MM.1S (cell line): Measurements from ENCODE around the gene PPM1H.

ENCODE experiments used
- DNase-seq: peaks from one replicate; pipeline ENCODE4 v3.0.0-alpha.2; 2015
- H2AFZ ChIP-seq: fragments of 300-600 bp; sonication (generic); 2 replicates; pipeline ENCODE4 v1.6.0; 2016; ENCODE audit warnings: antibody characterized with exemption, low read length
- H3F3A ChIP-seq: fragments of 300-600 bp; sonication (generic); 2 replicates; pipeline ENCODE4 v1.6.1; 2016; ENCODE audit warnings: mild to moderate bottlenecking, antibody characterized with exemption, low read length, moderate library complexity, mixed read lengths; ENCODE audit not compliant: insufficient read depth
- H3K27ac ChIP-seq: fragments of 300-600 bp; sonication (generic); 2 replicates; pipeline ENCODE4 v1.5.1; 2016; ENCODE audit warnings: mild to moderate bottlenecking, low read length
- H3K27me3 ChIP-seq: fragments of 300-600 bp; sonication (generic); replicated peaks from 2 replicates; pipeline ENCODE4 v1.6.0; 2016; ENCODE audit warnings: low read length; ENCODE audit not compliant: insufficient read depth
- H3K36me3 ChIP-seq: fragments of 300-600 bp; sonication (generic); replicated peaks from 2 replicates; pipeline ENCODE4 v1.6.1; 2016; ENCODE audit warnings: mild to moderate bottlenecking, low read length, mixed read lengths; ENCODE audit not compliant: insufficient read depth
- H3K4me1 ChIP-seq: fragments of 300-600 bp; sonication (generic); 2 replicates; pipeline ENCODE4 v1.6.1; 2016; ENCODE audit warnings: low read length, mixed read lengths
- H3K4me2 ChIP-seq: fragments of 300-600 bp; sonication (generic); 2 replicates; pipeline ENCODE4 v1.6.0; 2016; ENCODE audit warnings: low read depth, low read length
- H3K4me3 ChIP-seq: fragments of 300-600 bp; sonication (generic); 2 replicates; pipeline ENCODE4 v1.5.1; 2016; ENCODE audit warnings: low read length, mixed read lengths
- H3K79me2 ChIP-seq: fragments of 300-600 bp; sonication (generic); 2 replicates; pipeline ENCODE4 v1.6.1; 2016; ENCODE audit warnings: mixed run types, low read length, mixed read lengths
- H3K9ac ChIP-seq: fragments of 300-600 bp; sonication (generic); 2 replicates; pipeline ENCODE4 v1.6.1; 2016; ENCODE audit warnings: low read length, mixed read lengths
- H3K9me2 ChIP-seq: fragments of 300-600 bp; sonication (generic); replicated peaks from 2 replicates; pipeline ENCODE4 v1.6.1; 2016; ENCODE audit warnings: mild to moderate bottlenecking, low read length, mixed read lengths; ENCODE audit not compliant: insufficient read depth
- H3K9me3 ChIP-seq: fragments of 300-600 bp; sonication (generic); replicated peaks from 2 replicates; pipeline ENCODE4 v1.6.1; 2016; ENCODE audit warnings: mild to moderate bottlenecking, low read length, mixed read lengths; ENCODE audit not compliant: insufficient read depth
- H4K20me1 ChIP-seq: fragments of 300-600 bp; sonication (generic); 2 replicates; pipeline ENCODE4 v1.6.1; 2016; ENCODE audit warnings: mild to moderate bottlenecking, low read length, moderate library complexity, mixed read lengths; ENCODE audit not compliant: insufficient read depth
- CTCF ChIP-seq: fragments of 300-600 bp; sonication (generic); IDR thresholded peaks from 2 replicates; pipeline ENCODE4 v1.5.1; 2016; ENCODE audit warnings: antibody characterized with exemption, low read length, mixed read lengths
- EZH2 ChIP-seq: fragments of 300-600 bp; sonication (generic); optimal IDR thresholded peaks from 2 replicates; pipeline ENCODE3; 2017; ENCODE audit warnings: low read depth, mild to moderate bottlenecking, antibody characterized with exemption, low read length, mixed read lengths
- EZH2phosphoT487 ChIP-seq: fragments of 300-600 bp; sonication (generic); IDR thresholded peaks from 2 replicates; pipeline ENCODE4 v1.6.1; 2018; ENCODE audit warnings: antibody characterized with exemption, low read length

Gene PPM1H

GRCh38 chr12:62913380-62913779 lies 21.6 kb downstream of the PPM1H start:
- no peaks in the 10 kb centered on the region for H3K36me3 ChIP-seq
- no peak overlapping the region for H3K4me3 ChIP-seq
- no peak for DNase-seq
- no peaks in the 10 kb centered on the region for H3K27me3 ChIP-seq
- no peaks in the 10 kb centered on the region for H3K4me1 ChIP-seq
- no peak overlapping the region for H2AFZ ChIP-seq
- no peaks in the 10 kb centered on the region for H3K9me2 ChIP-seq
- H4K20me1 ChIP-seq, result no peaks in the 10 kb centered on the region
- no peak overlapping the region for H3K9ac ChIP-seq
- no peak overlapping the region for H3K27ac ChIP-seq
- H3K9me3 ChIP-seq, result no peaks in the 10 kb centered on the region
- no peak for TF ChIP-seq EZH2phosphoT487
- TF ChIP-seq EZH2, result no peak
- TF ChIP-seq CTCF, result no peak
- no peaks in the 10 kb centered on the region for H3K79me2 ChIP-seq
- H3K4me2 ChIP-seq, result no peak overlapping the region
- H3F3A ChIP-seq, result no peaks in the 10 kb centered on the region

GRCh38 chr12:62912644-62913043 lies 22.3 kb downstream of the PPM1H start:
- Histone ChIP-seq H3K4me1 (no peaks in the 10 kb centered on the region), H2AFZ (no peak overlapping the region), H3K27ac (no peak overlapping the region), H3F3A (no peaks in the 10 kb centered on the region), H3K4me3 (no peak overlapping the region), H3K9ac (no peak overlapping the region), H4K20me1 (no peaks in the 10 kb centered on the region), H3K27me3 (no peaks in the 10 kb centered on the region), H3K9me3 (no peaks in the 10 kb centered on the region), H3K79me2 (no peaks in the 10 kb centered on the region), H3K36me3 (no peaks in the 10 kb centered on the region), H3K4me2 (no peak overlapping the region), H3K9me2 (no peaks in the 10 kb centered on the region)
- no peak for DNase-seq
- no peak for TF ChIP-seq EZH2phosphoT487
- no peak for TF ChIP-seq CTCF
- no peak for TF ChIP-seq EZH2

- Histone ChIP-seq H4K20me1 (no peaks in the 10 kb centered on the region), H3K9ac (no peak overlapping the region), H3K4me3 (no peak overlapping the region), H2AFZ (no peak overlapping the region), H3K79me2 (no peaks in the 10 kb centered on the region), H3K27ac (no peak overlapping the region), H3K27me3 (no peaks in the 10 kb centered on the region), H3F3A (no peaks in the 10 kb centered on the region), H3K9me2 (no peaks in the 10 kb centered on the region), H3K4me2 (no peak overlapping the region), H3K36me3 (no peaks in the 10 kb centered on the region), H3K9me3 (no peaks in the 10 kb centered on the region), H3K4me1 (no peaks in the 10 kb centered on the region)
- TF ChIP-seq EZH2 (no peak), CTCF (no peak), EZH2phosphoT487 (no peak)
- DNase-seq, result no peak
Measured at GRCh38 chr12:62911286-62911685, 23.7 kb downstream of the PPM1H start.
